Neural cell (in vitro differentiated cells): ENCODE results near the gene PANK2. TPM values are rescaled to one million over a fixed set of nuclear protein-coding genes. Genes with fewer than 3 reads are reported as not detected.

Experiments used
- H2AFZ ChIP-seq: fragments of 200-600, 300-800 bp; sonication (generic), shearing (Covaris generic); 2 replicates; pipeline ENCODE4 v1.6.0; 2014; ENCODE audit warnings: low read depth, mild to moderate bottlenecking, antibody characterized with exemption, low read length, moderate library complexity
- H3F3A ChIP-seq: fragments of 200-600 bp; shearing (Covaris generic); 2 replicates; pipeline ENCODE4 v1.6.1; 2016; ENCODE audit warnings: mild to moderate bottlenecking, moderate library complexity, mixed read lengths, antibody characterized with exemption, low read length; ENCODE audit not compliant: insufficient read depth, poor library complexity, severe bottlenecking
- H3K27ac ChIP-seq: fragments of 200-600, 300-800 bp; sonication (generic), shearing (Covaris generic); 2 replicates; pipeline ENCODE4 v1.5.1; 2014; ENCODE audit warnings: mild to moderate bottlenecking, low read length, moderate library complexity
- H3K27me3 ChIP-seq: fragments of 300-800, 200-600 bp; sonication (generic), shearing (Covaris generic); 2 replicates; pipeline ENCODE4 v1.6.0; 2014; ENCODE audit warnings: mild to moderate bottlenecking, low read depth, low read length, moderate library complexity; ENCODE audit not compliant: insufficient read depth
- H3K36me3 ChIP-seq: fragments of 300-800, 200-600 bp; sonication (generic), shearing (Covaris generic); 2 replicates; pipeline ENCODE4 v1.5.1; 2014; ENCODE audit warnings: mild to moderate bottlenecking, antibody characterized with exemption, low read length, moderate library complexity; ENCODE audit not compliant: insufficient read depth
- H3K4me2 ChIP-seq: fragments of 300-800, 200-600 bp; sonication (generic), shearing (Covaris generic); 2 replicates; pipeline ENCODE4 v1.6.0; 2014; ENCODE audit warnings: mild to moderate bottlenecking, low read length
- H3K4me3 ChIP-seq: fragments of 300-800, 200-600 bp; sonication (generic), shearing (Covaris generic); 2 replicates; pipeline ENCODE4 v1.5.1; 2014; ENCODE audit warnings: mild to moderate bottlenecking, low read length, moderate library complexity
- H3K79me2 ChIP-seq: fragments of 200-600 bp; shearing (Covaris generic); replicated peaks from 2 replicates; pipeline ENCODE4 v1.6.0; 2014; ENCODE audit warnings: mild to moderate bottlenecking, low read length, moderate library complexity; ENCODE audit not compliant: insufficient read depth
- H3K9ac ChIP-seq: fragments of 300-800, 200-600 bp; sonication (generic), shearing (Covaris generic); 2 replicates; pipeline ENCODE4 v1.6.1; 2016; ENCODE audit warnings: mild to moderate bottlenecking, low read length, mixed read lengths
- H3K9me2 ChIP-seq: fragments of 200-600 bp; shearing (Covaris generic); 2 replicates; pipeline ENCODE4 v1.6.1; 2016; ENCODE audit warnings: mild to moderate bottlenecking, low read length, mixed read lengths; ENCODE audit not compliant: insufficient read depth
- H3K9me3 ChIP-seq: fragments of 200-600, 300-800 bp; sonication (generic), shearing (Covaris generic); 2 replicates; pipeline ENCODE4 v1.6.1; 2016; ENCODE audit warnings: mild to moderate bottlenecking, mixed run types, low read length, moderate library complexity, mixed read lengths
- H4K20me1 ChIP-seq: fragments of 200-600 bp; shearing (Covaris generic); 2 replicates; pipeline ENCODE4 v1.6.1; 2016; ENCODE audit warnings: mild to moderate bottlenecking, mixed run types; ENCODE audit not compliant: insufficient read depth
- CTCF ChIP-seq: fragments of 450-650 bp; IDR thresholded peaks from 2 replicates; pipeline ENCODE4 v1.5.1; 2014; ENCODE audit warnings: antibody characterized with exemption, mild to moderate bottlenecking, moderate library complexity; ENCODE audit not compliant: poor library complexity, severe bottlenecking
- EP300 ChIP-seq: fragments of 450-650 bp; conservative IDR thresholded peaks from 2 replicates; pipeline ENCODE4 v1.6.1; 2014; ENCODE audit warnings: antibody characterized with exemption, mild to moderate bottlenecking, moderate library complexity; ENCODE audit not compliant: poor library complexity, severe bottlenecking
- EZH2 ChIP-seq: fragments of 200-600, 300-800 bp; shearing (Covaris generic), sonication (generic); IDR thresholded peaks from 2 replicates; pipeline ENCODE4 v1.6.1; 2014; ENCODE audit warnings: antibody characterized with exemption, low read length, borderline replicate concordance, mild to moderate bottlenecking; ENCODE audit not compliant: insufficient read depth, poor library complexity, severe bottlenecking
- MXI1 ChIP-seq: fragments of 450-650 bp; conservative IDR thresholded peaks from 2 replicates; pipeline ENCODE4 v1.6.1; 2014; ENCODE audit warnings: antibody characterized with exemption, mild to moderate bottlenecking; ENCODE audit not compliant: poor library complexity, severe bottlenecking
- POLR2AphosphoS5 ChIP-seq: IDR thresholded peaks from 2 replicates; pipeline ENCODE4 v1.6.1; 2012
- RAD21 ChIP-seq: fragments of 450-650 bp; conservative IDR thresholded peaks from 2 replicates; pipeline ENCODE4 v1.6.1; 2014; ENCODE audit warnings: antibody characterized with exemption, mild to moderate bottlenecking, moderate library complexity
- REST ChIP-seq: IDR thresholded peaks from 2 replicates; pipeline ENCODE4 v1.6.1; 2012; ENCODE audit warnings: borderline replicate concordance
- SMC3 ChIP-seq: fragments of 450-650 bp; conservative IDR thresholded peaks from 2 replicates; pipeline ENCODE4 v1.6.1; 2014; ENCODE audit warnings: antibody characterized with exemption, mild to moderate bottlenecking, moderate library complexity; ENCODE audit not compliant: poor library complexity
- TAF1 ChIP-seq: IDR thresholded peaks from 2 replicates; pipeline ENCODE4 v1.6.1; 2012; ENCODE audit warnings: low read depth
- polyA plus RNA-seq: library from polyadenylated mRNA; depleted of rRNA; stranded (reverse); fragments of >200 nt; gene quantifications from 2 replicates; pipeline ENCODE4 v1.2.3, GENCODE V29; 2014

The PANK2 gene
- polyA plus RNA-seq, 1 donor from 2014 or later: 41.7 TPM

GRCh38 chr20:3898639-3899038 is 9.5 kb downstream of the PANK2 start:
- Histone ChIP-seq H3K4me3 (no peak overlapping the region), H3K9me3 (no peaks in the 10 kb centered on the region), H3F3A (no peaks in the 10 kb centered on the region), H3K27me3 (no peaks in the 10 kb centered on the region), H3K4me2 (no peak overlapping the region), H2AFZ (no peak overlapping the region), H3K36me3 (no peaks in the 10 kb centered on the region), H3K27ac (no peak overlapping the region), H3K9ac (no peak overlapping the region), H4K20me1 (peaks cover 18% of the 10 kb centered on the region), H3K79me2 (peaks cover 62% of the 10 kb centered on the region), H3K9me2 (no peaks in the 10 kb centered on the region)
- TF ChIP-seq MXI1 (no peak), CTCF (no peak), POLR2AphosphoS5 (no peak), EZH2 (no peak), SMC3 (no peak), TAF1 (no peak), EP300 (no peak), RAD21 (no peak), REST (no peak)

- Histone ChIP-seq H3K9ac (no peak overlapping the region), H3K4me3 (no peak overlapping the region), H3K36me3 (no peaks in the 10 kb centered on the region), H3K4me2 (no peak overlapping the region), H3K27ac (no peak overlapping the region), H4K20me1 (peaks cover 18% of the 10 kb centered on the region), H3K79me2 (peaks cover 66% of the 10 kb centered on the region), H3F3A (no peaks in the 10 kb centered on the region), H3K9me2 (no peaks in the 10 kb centered on the region), H2AFZ (no peak overlapping the region), H3K9me3 (no peaks in the 10 kb centered on the region), H3K27me3 (no peaks in the 10 kb centered on the region)
- TF ChIP-seq SMC3: no peak
- no peak for TF ChIP-seq MXI1
- no peak for TF ChIP-seq EZH2
These were observed 11.0 kb downstream of the PANK2 start for GRCh38 chr20:3900187-3900604.
